Gastrocnemius medialis (tissue), 4 donors: Measurements from ENCODE around the gene PPP2R2B.

Experiments
- CTCF ChIP-seq, 5 experiments: fragments of 450-650 bp in 3 of 5; fragments of 200-600 bp in 2 of 5; sonication (generic) in 2 of 5; IDR thresholded peaks in 4 of 5; conservative IDR thresholded peaks in 1 of 5; 1 replicate in 4 of 5; 2 replicates in 1 of 5; pipeline ENCODE4 v1.5.1; 2016 to 2019; ENCODE audit warnings: antibody characterized with exemption in 5 of 5, mild to moderate bottlenecking in 3 of 5, moderate library complexity in 3 of 5
- POLR2A ChIP-seq, 2 donors: fragments of 450-650 bp; IDR thresholded peaks; one replicate each; pipeline ENCODE4 v1.6.1; 2017; ENCODE audit warnings: antibody characterized with exemption in 2 of 2, mild to moderate bottlenecking in 2 of 2, moderate library complexity in 2 of 2

- no peak for TF ChIP-seq CTCF (IDR thresholded peaks at IDR 0.05 in 4 of 5, conservative IDR thresholded peaks at IDR 0.05 in 1 of 5)
- TF ChIP-seq POLR2A (IDR thresholded peaks at IDR 0.05) = no peak
Measured at GRCh38 chr5:146860213-146860893, 18.2 kb downstream of the PPP2R2B start.
